SU-DHL-6 (cell line): Measurements from ENCODE around the gene PKM.

Source experiments
- CTCF ChIP-seq: fragments of 200-600 bp; sonication (generic); IDR thresholded peaks from one replicate; pipeline ENCODE4 v1.5.1; 2017; ENCODE audit warnings: antibody characterized with exemption, mild to moderate bottlenecking, low read length, moderate library complexity; ENCODE audit not compliant: insufficient read depth, poor library complexity, severe bottlenecking
- EZH2phosphoT487 ChIP-seq: fragments of 200-600 bp; sonication (generic), shearing (Covaris generic); conservative IDR thresholded peaks from 2 replicates; pipeline ENCODE4 v1.6.1; 2018; ENCODE audit warnings: mild to moderate bottlenecking, antibody characterized with exemption, low read length, moderate library complexity, mixed read lengths

GRCh38 chr15:72183781-72184164 is 47.2 kb downstream of the PKM start:
- TF ChIP-seq CTCF (no peak), EZH2phosphoT487 (no peak)
